Astrocyte of the spinal cord (primary cell): ENCODE results near the gene SH3BP4.

ENCODE experiments used
- DNase-seq: peaks from one replicate; pipeline ENCODE4 v3.0.0; 2011; ENCODE audit warnings: low read depth, low spot score
- H3K4me3 ChIP-seq: 2 replicates; pipeline ENCODE4 v1.5.1; 2011; ENCODE audit warnings: low read depth, mild to moderate bottlenecking, low read length, moderate library complexity
- CTCF ChIP-seq: IDR thresholded peaks from 2 replicates; pipeline ENCODE4 v1.5.1; 2012; ENCODE audit warnings: low read depth, mild to moderate bottlenecking, low read length, inconsistent platforms
- in situ Hi-C: cut with HindIII; loops from 2 replicates; pipeline ENCODE4 v1.10.0; 2017; ENCODE audit warnings: low sequenced_read_pairs

SH3BP4 gene

GRCh38 chr2:235001237-235002133 is 49.7 kb downstream of the SH3BP4 start:
- no peak for TF ChIP-seq CTCF
- DNase-seq: no peak
- in situ Hi-C loops: no loop called here
- H3K4me3 ChIP-seq: no peak overlapping the region

GRCh38 chr2:235002198-235003095 is 50.6 kb downstream of the SH3BP4 start:
- in situ Hi-C loops: no loop called here
- no peak overlapping the region for H3K4me3 ChIP-seq
- TF ChIP-seq CTCF: no peak
- no peak for DNase-seq

- no peak overlapping the region for H3K4me3 ChIP-seq
- DNase-seq: no peak
- in situ Hi-C loops: no loop called here
- no peak for TF ChIP-seq CTCF
Measured at GRCh38 chr2:235003096-235003775, 51.4 kb downstream of the SH3BP4 start.

GRCh38 chr2:235004329-235004903 is 52.6 kb downstream of the SH3BP4 start:
- in situ Hi-C loops: no loop called here
- DNase-seq: no peak
- no peak overlapping the region for H3K4me3 ChIP-seq
- TF ChIP-seq CTCF: no peak

GRCh38 chr2:235005023-235005422 is 53.2 kb downstream of the SH3BP4 start:
- DNase-seq: no peak
- in situ Hi-C loops: no loop called here
- H3K4me3 ChIP-seq: no peak overlapping the region
- no peak for TF ChIP-seq CTCF
